ENCODE results near the gene GAB2. TPM values are rescaled to one million over a fixed set of nuclear protein-coding genes. Genes with fewer than 3 reads are reported as not detected.

GAB2 gene
- total and polyA plus RNA-seq, 2 of the 4 experiments (the other 2 are of a cell fraction) = 3.3 to 5.9 TPM

GRCh38 chr11:78214331-78215194 lies 203.1 kb downstream of the GAB2 start:
- Histone ChIP-seq H2BK15ac (ENCODE audit: low read depth, low read length) (no peak overlapping the region), H3K23ac (ENCODE audit: low read depth, low read length) (no peak overlapping the region), H3K27me3 (ENCODE audit: control insufficient read depth, insufficient read depth, low read length) (no peaks in the 10 kb centered on the region), H3K36me3 (ENCODE audit: control insufficient read depth, insufficient read depth, low read length) (peaks cover 57% of the 10 kb centered on the region), H3K79me1 (ENCODE audit: low read depth in 1 of 2, low read length in 2 of 2) (peaks cover 5 to 36% of the 10 kb centered on the region in 2 experiments; a peak in 2 of 4 replicates), H3K4me2 (ENCODE audit: low read depth, low read length) (no peak overlapping the region), H3K4me3 (ENCODE audit: insufficient read depth, low read depth, low read length) (no peak overlapping the region), H2BK20ac (ENCODE audit: low read depth, low read length) (no peak overlapping the region), H2AFZ (replicated peaks; ENCODE audit: low read length, poor library complexity) (no peak overlapping the region), H3K18ac (ENCODE audit: low read depth, low read length) (no peak overlapping the region), H3K9me1 (ENCODE audit: insufficient read depth, low read length) (peaks cover 20% of the 10 kb centered on the region), H3K9ac (ENCODE audit: low read depth, low read length) (no peak overlapping the region), H2AK9ac (replicated peaks; ENCODE audit: low read depth, low read length, poor library complexity) (no peak overlapping the region), H4K20me1 (ENCODE audit: insufficient read depth, low read length) (peaks cover 17% of the 10 kb centered on the region), H4K8ac (ENCODE audit: low read depth in 2 of 2, low read length in 2 of 2) (no peak overlapping the region), H3K27ac (ENCODE audit: insufficient read depth, low read length) (no peak overlapping the region), H2BK120ac (ENCODE audit: low read depth, low read length) (no peak overlapping the region), H2BK5ac (ENCODE audit: low read depth, low read length, poor library complexity, severe bottlenecking) (no peak overlapping the region), H3K4ac (ENCODE audit: low read depth, low read length) (no peak overlapping the region), H4K5ac (ENCODE audit: low read depth, low read length) (no peak overlapping the region), H3K56ac (ENCODE audit: extremely low read depth, insufficient read depth, low read length) (no peak overlapping the region), H2AK5ac (ENCODE audit: low read depth, low read length) (no peak overlapping the region), H3K9me3 (ENCODE audit: control insufficient read depth, insufficient read depth, low read length) (no peaks in the 10 kb centered on the region), H3K4me1 (ENCODE audit: control insufficient read depth, insufficient read depth, low read length) (peaks cover 3% of the 10 kb centered on the region), H3K14ac (replicated peaks; ENCODE audit: low read depth, low read length) (no peak overlapping the region), H4K91ac (ENCODE audit: insufficient read depth, low read depth, low read length) (no peak overlapping the region)
- WGBS, 2 experiments (ENCODE audit: extremely low coverage in 2 of 2, insufficient read length in 1 of 2) = 93% methylated on average over 2 of the region's 12 CpGs; no CpG with 5 or more reads in 1 of the 2 experiments
- POLR2A ChIA-PET (ENCODE audit: unreplicated experiment) = no interaction called here
- intact Hi-C loops (cut with micrococcal nuclease) = no loop called here
- in situ Hi-C loops (cut with MboI; ENCODE audit: low sequenced_read_pairs) = no loop called here
- dilution Hi-C loops (cut with HindIII; ENCODE audit: low sequenced_read_pairs, unreplicated experiment) = no loop called here
- no TSS peak for BruUV-seq (replicated peaks)
- ATAC-seq (ENCODE audit: low read depth) (no peak), DNase-seq (no peak)
- TF ChIP-seq CHD1 (IDR thresholded peaks at IDR 0.05; ENCODE audit: low read depth, low read length) (no peak), FOS (IDR thresholded peaks at IDR 0.05; ENCODE audit: low read depth, low read length) (no peak), CTCF (conservative IDR thresholded peaks at IDR 0.05; ENCODE audit: low read depth, low read length) (no peak), USF2 (IDR thresholded peaks at IDR 0.05; ENCODE audit: low read depth, low read length) (no peak), MAZ (IDR thresholded peaks at IDR 0.05; ENCODE audit: borderline replicate concordance, low read depth, low read length) (no peak), RCOR1 (IDR thresholded peaks at IDR 0.05; ENCODE audit: insufficient replicate concordance, low read length) (no peak), MXI1 (IDR thresholded peaks at IDR 0.05; ENCODE audit: borderline replicate concordance, low read depth, low read length) (no peak), RFX5 (IDR thresholded peaks at IDR 0.05; ENCODE audit: low read depth, low read length) (no peak), POLR2A (IDR thresholded peaks at IDR 0.05; ENCODE audit: low read depth, low read length) (no peak), ELK1 (IDR thresholded peaks at IDR 0.05; ENCODE audit: borderline replicate concordance, low read depth, low read length) (no peak), CEBPB (IDR thresholded peaks at IDR 0.05; ENCODE audit: low read depth, low read length) (no peak), MAFK (IDR thresholded peaks at IDR 0.05; ENCODE audit: low read depth, low read length) (no peak), NFE2L2 (IDR thresholded peaks at IDR 0.05; ENCODE audit: low read depth, low read length) (no peak)
- CTCF ChIA-PET = no interaction called here

Data from IMR-90 (cell line).